GM23338 (cell line): ENCODE results near the gene SLC2A9. TPM values are rescaled to one million over a fixed set of nuclear protein-coding genes. Genes with fewer than 3 reads are reported as not detected.

ENCODE experiments used
- ATAC-seq: fragments of 200-7000 bp; cut with Tn5 transposase; 3 replicates; pipeline ENCODE4 v1.9.1; 2020
- DNase-seq: peaks from one replicate; pipeline ENCODE4 v3.0.0-alpha.2; 2015; ENCODE audit warnings: low spot score
- H2AFZ ChIP-seq: fragments of 200-600 bp; sonication (generic); 2 replicates; pipeline ENCODE4 v1.8.0; 2016; ENCODE audit warnings: antibody characterized with exemption, mild to moderate bottlenecking, moderate library complexity
- H3F3A ChIP-seq: fragments of 200-600 bp; sonication (generic); replicated peaks from 2 replicates; pipeline ENCODE4 v1.8.0; 2017; ENCODE audit warnings: antibody characterized with exemption, mixed run types, low read depth
- H3K27ac ChIP-seq: fragments of 200-600 bp; sonication (generic); 2 replicates; pipeline ENCODE4 v1.6.1; 2016; ENCODE audit warnings: low read depth
- H3K27me3 ChIP-seq: fragments of 200-600 bp; sonication (generic); 2 replicates; pipeline ENCODE4 v1.8.0; 2016; ENCODE audit warnings: mild to moderate bottlenecking, mixed run types, moderate library complexity; ENCODE audit not compliant: insufficient read depth
- H3K36me3 ChIP-seq: fragments of 200-600 bp; sonication (generic); 2 replicates; pipeline ENCODE4 v1.8.0; 2016; ENCODE audit warnings: mild to moderate bottlenecking; ENCODE audit not compliant: insufficient read depth
- H3K4me1 ChIP-seq: fragments of 200-600 bp; sonication (generic); 2 replicates; pipeline ENCODE4 v1.8.0; 2016; ENCODE audit warnings: mild to moderate bottlenecking, moderate library complexity; ENCODE audit not compliant: insufficient read depth
- H3K4me2 ChIP-seq: fragments of 200-600 bp; sonication (generic); 2 replicates; pipeline ENCODE4 v1.7.1; 2017; ENCODE audit warnings: mixed run types
- H3K4me3 ChIP-seq: fragments of 200-600 bp; sonication (generic); 2 replicates; pipeline ENCODE4 v1.6.1; 2016; ENCODE audit warnings: mixed run types
- H3K79me2 ChIP-seq: fragments of 200-600 bp; sonication (generic); replicated peaks from 2 replicates; pipeline ENCODE4 v1.8.0; 2017; ENCODE audit warnings: mild to moderate bottlenecking; ENCODE audit not compliant: insufficient read depth
- H3K9me2 ChIP-seq: fragments of 200-600 bp; sonication (generic); 2 replicates; pipeline ENCODE4 v1.8.0; 2017; ENCODE audit not compliant: insufficient read depth
- H4K20me1 ChIP-seq: fragments of 200-600 bp; sonication (generic); replicated peaks from 2 replicates; pipeline ENCODE4 v1.8.0; 2017; ENCODE audit warnings: mild to moderate bottlenecking; ENCODE audit not compliant: insufficient read depth
- H3K27ac Mint-ChIP-seq: 2 replicates; pipeline ENCODE4 v1.8.0; 2020; ENCODE audit warnings: inconsistent platforms, mild to moderate bottlenecking, moderate library complexity, mixed read lengths
- H3K27me3 Mint-ChIP-seq: 3 replicates; pipeline ENCODE4 v1.8.0; 2022; ENCODE audit warnings: low read depth, mild to moderate bottlenecking, moderate library complexity, mixed read lengths, inconsistent platforms; ENCODE audit not compliant: insufficient read depth, poor library complexity
- H3K36me3 Mint-ChIP-seq: 3 replicates; pipeline ENCODE4 v1.8.0; 2021; ENCODE audit warnings: low read depth, mild to moderate bottlenecking, inconsistent platforms, moderate library complexity, mixed read lengths
- H3K4me1 Mint-ChIP-seq: 3 replicates; pipeline ENCODE4 v1.8.0; 2020; ENCODE audit warnings: mild to moderate bottlenecking, inconsistent platforms, mixed read lengths
- H3K4me3 Mint-ChIP-seq: 3 replicates; pipeline ENCODE4 v1.8.0; 2021; ENCODE audit warnings: moderate library complexity, mild to moderate bottlenecking, inconsistent platforms, mixed read lengths
- H3K9me3 Mint-ChIP-seq: 3 replicates; pipeline ENCODE4 v1.8.0; 2020; ENCODE audit warnings: moderate library complexity, mild to moderate bottlenecking, inconsistent platforms, mixed read lengths
- ETS1 ChIP-seq: IDR thresholded peaks from 2 replicates; pipeline ENCODE4 v1.6.1; 2016; ENCODE audit warnings: antibody characterized with exemption
- EZH2 ChIP-seq: fragments of 200-600 bp; sonication (generic); IDR thresholded peaks from one replicate; pipeline ENCODE4 v1.8.0; 2017; ENCODE audit warnings: antibody characterized with exemption, mild to moderate bottlenecking, low read depth; ENCODE audit not compliant: unreplicated experiment
- EZH2phosphoT487 ChIP-seq: fragments of 200-600 bp; sonication (generic); IDR thresholded peaks from one replicate; pipeline ENCODE4 v1.8.1; 2018; ENCODE audit warnings: antibody characterized with exemption; ENCODE audit not compliant: unreplicated experiment
- JUNB ChIP-seq: IDR thresholded peaks from one replicate; pipeline ENCODE4 v1.6.1; 2016; ENCODE audit warnings: antibody characterized with exemption; ENCODE audit not compliant: unreplicated experiment
- NANOG ChIP-seq: IDR thresholded peaks from 2 replicates; pipeline ENCODE4 v1.6.1; 2016; ENCODE audit warnings: antibody characterized with exemption, borderline replicate concordance
- POLR2AphosphoS5 ChIP-seq: IDR thresholded peaks from 2 replicates; pipeline ENCODE4 v1.6.1; 2016; ENCODE audit warnings: antibody characterized with exemption, low read depth
- REST ChIP-seq: IDR thresholded peaks from one replicate; pipeline ENCODE4 v1.6.1; 2018; ENCODE audit warnings: antibody characterized with exemption; ENCODE audit not compliant: unreplicated experiment
- STAT1 ChIP-seq: IDR thresholded peaks from one replicate; pipeline ENCODE4 v1.6.1; 2016; ENCODE audit warnings: antibody characterized with exemption; ENCODE audit not compliant: unreplicated experiment
- ZNF114 ChIP-seq: fragments of 250-450 bp; sonication (Bioruptor Pico); IDR thresholded peaks from 2 replicates; pipeline ENCODE4 v1.5.0; 2020; ENCODE audit warnings: mild to moderate bottlenecking, moderate library complexity
- ZNF331 ChIP-seq: fragments of 250-450 bp; sonication (Bioruptor Pico); IDR thresholded peaks from 2 replicates; pipeline ENCODE4 v1.5.0; 2020; ENCODE audit warnings: low read depth, mild to moderate bottlenecking, moderate library complexity
- polyA plus RNA-seq: library from polyadenylated mRNA; unstranded; fragments of >200 nt; fragmentation: Nextera tagmentation; extraction: Ambion mirVana; gene quantifications from 2 replicates; pipeline ENCODE4 v1.2.1, GENCODE V29; 2016
- total RNA-seq: library from RNA; depleted of rRNA; stranded (reverse); fragments of >200 nt; shearing (Covaris generic); gene quantifications from 2 replicates; pipeline ENCODE4 v1.2.3, GENCODE V29; 2014

Gene SLC2A9
- total and polyA plus RNA-seq, 2 experiments from 2014 or later, result 0.21 to 0.40 TPM

GRCh38 chr4:10031668-10032590, 10.6 kb upstream of the SLC2A9 start:
- H3K4me2 ChIP-seq, result no peak overlapping the region
- H3K27ac ChIP-seq, result no peak overlapping the region
- TF ChIP-seq ETS1 (no peak), REST (no peak)
- no peaks in the 10 kb centered on the region for H3K36me3 ChIP-seq
- H3K27me3 ChIP-seq, result no peaks in the 10 kb centered on the region
- H3F3A ChIP-seq, result no peaks in the 10 kb centered on the region
- ATAC-seq (peak; percentile 38; the same call in 2 of the 3 replicates), DNase-seq (peak; percentile 25)
- no peaks in the 10 kb centered on the region for H3K4me1 ChIP-seq
- Mint-ChIP-seq H3K4me3 (no peak overlapping the region), H3K9me3 (no peaks in the 10 kb centered on the region), H3K27ac (no peak overlapping the region), H3K27me3 (no peaks in the 10 kb centered on the region), H3K36me3 (no peaks in the 10 kb centered on the region), H3K4me1 (peaks cover 5% of the 10 kb centered on the region)
- H3K79me2 ChIP-seq, result no peaks in the 10 kb centered on the region
- no peak overlapping the region for H2AFZ ChIP-seq
- H3K9me2 ChIP-seq, result no peaks in the 10 kb centered on the region
- no peaks in the 10 kb centered on the region for H4K20me1 ChIP-seq
- H3K4me3 ChIP-seq, result no peak overlapping the region

GRCh38 chr4:10030972-10031667, 9.8 kb upstream of the SLC2A9 start:
- Histone ChIP-seq H3K36me3 (no peaks in the 10 kb centered on the region), H3K27ac (no peak overlapping the region), H3F3A (no peaks in the 10 kb centered on the region), H2AFZ (no peak overlapping the region), H3K79me2 (no peaks in the 10 kb centered on the region), H3K4me3 (no peak overlapping the region), H3K27me3 (no peaks in the 10 kb centered on the region), H3K4me1 (no peaks in the 10 kb centered on the region), H4K20me1 (no peaks in the 10 kb centered on the region), H3K4me2 (no peak overlapping the region), H3K9me2 (no peaks in the 10 kb centered on the region)
- DNase-seq (no peak), ATAC-seq (no peak)
- Mint-ChIP-seq H3K9me3 (no peaks in the 10 kb centered on the region), H3K4me1 (peaks cover 5% of the 10 kb centered on the region), H3K36me3 (no peaks in the 10 kb centered on the region), H3K27me3 (no peaks in the 10 kb centered on the region), H3K27ac (no peak overlapping the region), H3K4me3 (no peak overlapping the region)
- no peak for TF ChIP-seq EZH2phosphoT487
- no peak for TF ChIP-seq JUNB
- TF ChIP-seq EZH2, result no peak
- TF ChIP-seq ETS1, result no peak
- no peak for TF ChIP-seq ZNF331 (CRISPR knock-in tag)
- no peak for TF ChIP-seq STAT1
- no peak for TF ChIP-seq NANOG
- TF ChIP-seq ZNF114 (CRISPR knock-in tag), result no peak
- no peak for TF ChIP-seq POLR2AphosphoS5
